Activated CD8-positive, alpha-beta memory T cell treated with anti-CD3 and anti-CD28 coated beads for 1 hour (primary cell): Measurements from ENCODE around the gene CFAP73.
A peak's percentile ranks its signal among the peaks of the same experiment; 100 is the strongest.
"Not testable (repeated sequence)": the region's sequence is repeated elsewhere in the genome, so short reads cannot be mapped to it uniquely, and the experiment has no call there.

Source experiments
- DNase-seq, 2 donors: peaks; one replicate each; pipeline ENCODE4 v3.0.0-alpha.2; 2020; ENCODE audit warnings: low read depth in 1 of 2; ENCODE audit errors: extremely low read depth in 1 of 2

CFAP73 gene

DNA sequence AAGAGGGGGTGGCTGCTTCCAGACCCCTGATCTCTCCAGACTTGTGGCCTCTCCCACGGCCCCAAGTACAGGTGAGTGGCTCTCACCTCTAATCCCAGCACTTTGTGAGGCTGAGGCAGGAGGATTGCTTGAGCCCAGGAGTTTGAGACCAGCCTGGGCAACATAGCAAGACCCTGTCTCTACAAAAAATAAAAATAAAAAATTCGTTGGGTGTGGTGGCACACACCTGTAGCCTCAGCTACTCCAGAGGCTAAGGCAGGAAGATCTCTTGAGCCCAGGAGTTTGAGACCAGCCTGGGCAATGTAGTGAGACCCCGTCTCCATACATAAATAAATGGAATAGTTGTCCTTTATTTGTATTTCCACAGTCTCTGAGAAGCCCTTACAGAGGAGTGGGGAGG is 7.8 kb upstream of the CFAP73 start:
- DNase-seq: not testable (repeated sequence)

DNA sequence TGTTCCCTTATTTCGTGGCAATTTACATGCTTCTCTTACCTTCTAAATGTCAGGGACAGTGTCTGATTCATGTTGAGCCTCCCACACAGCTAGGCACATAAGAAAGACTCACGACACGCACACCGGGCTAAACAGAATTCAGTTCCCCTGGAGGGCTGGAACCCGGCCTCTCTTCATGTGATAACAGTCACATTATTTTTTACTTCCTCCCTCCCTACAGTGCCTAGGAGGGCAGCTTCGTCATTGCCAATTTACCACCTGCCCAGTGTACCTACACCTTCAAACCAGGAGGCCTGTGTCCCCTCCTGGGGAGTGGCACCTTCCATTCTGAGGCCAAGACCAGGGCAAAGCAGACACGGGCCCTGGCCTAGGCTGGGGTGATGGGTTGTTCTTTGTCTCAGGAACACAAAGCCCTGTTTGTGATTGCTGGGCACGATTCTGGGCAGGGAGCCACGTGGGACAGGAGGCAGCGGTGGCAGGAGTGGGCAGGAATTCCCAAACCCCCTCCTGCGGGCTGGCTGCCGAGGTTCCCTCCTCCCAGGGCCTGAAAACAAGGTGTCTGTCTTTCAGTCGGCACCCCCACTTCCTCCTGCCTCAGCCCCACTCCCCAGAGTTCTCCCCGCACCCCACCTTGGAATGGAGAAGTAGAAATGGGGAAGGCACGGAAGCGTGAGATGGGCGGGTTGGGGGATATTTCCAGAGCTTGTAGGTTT is 7.2 kb upstream of the CFAP73 start:
- no peak for DNase-seq

DNA sequence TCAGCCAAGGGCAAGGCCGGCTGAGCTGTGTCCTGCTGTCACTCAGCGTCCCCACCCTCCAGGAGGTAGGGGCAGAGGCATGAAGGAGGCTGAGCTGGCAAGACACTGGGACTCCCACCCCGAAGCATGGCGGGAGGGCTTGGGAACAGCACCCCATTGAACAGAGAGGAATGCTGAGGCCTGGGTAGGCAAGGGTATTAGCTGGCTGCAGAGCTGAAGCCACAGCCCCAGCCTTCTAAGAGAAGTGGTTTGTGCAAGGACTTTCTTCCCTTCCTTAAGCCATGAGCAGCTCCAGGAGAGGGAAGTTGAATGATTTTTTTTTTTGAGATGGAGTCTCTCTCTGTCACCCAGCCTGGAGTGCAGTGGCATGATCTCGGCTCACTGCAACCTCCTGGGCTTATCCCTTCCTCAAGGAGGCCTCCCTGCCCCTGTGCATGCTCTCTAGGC is 6.6 kb upstream of the CFAP73 start:
- DNase-seq: no peak

DNA sequence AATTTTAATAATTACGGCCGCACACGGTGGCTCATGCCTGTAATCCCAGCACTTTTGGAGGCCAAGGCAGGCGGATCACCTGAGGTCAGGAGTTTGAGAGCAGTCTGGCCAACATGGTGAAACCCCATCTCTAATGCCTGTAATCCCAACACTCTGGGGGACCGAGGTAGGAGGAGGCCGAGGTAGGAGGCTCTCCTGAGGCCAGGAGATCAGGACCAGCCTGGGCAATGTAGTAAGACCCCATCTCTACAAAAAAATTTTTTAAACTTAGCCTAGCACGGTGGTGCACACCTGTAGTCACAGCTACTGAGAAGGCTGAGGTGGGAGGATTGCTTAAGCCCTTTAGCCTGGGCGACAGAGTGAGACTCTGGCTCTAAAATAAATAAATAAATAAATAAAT is 5.6 kb upstream of the CFAP73 start:
- DNase-seq: no peak

DNA sequence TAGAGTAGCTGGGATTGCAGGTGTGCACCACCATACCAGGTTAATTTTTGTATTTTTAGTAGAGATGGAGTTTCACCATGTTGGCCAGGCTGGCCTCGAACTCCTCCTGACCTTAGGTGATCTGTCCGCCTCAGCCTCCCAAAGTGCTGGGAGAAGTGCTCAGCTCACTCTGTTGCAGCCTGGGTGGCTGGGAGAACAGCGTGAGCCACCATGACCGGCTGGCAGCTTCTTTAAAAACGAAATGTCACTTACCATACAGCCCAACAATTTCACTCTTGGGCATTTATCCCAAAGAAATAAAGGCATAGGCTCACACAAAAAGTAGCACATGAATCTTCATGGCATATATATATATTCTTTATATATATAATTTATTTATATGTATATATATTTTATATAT is 4.7 kb upstream of the CFAP73 start:
- DNase-seq: no peak

DNA sequence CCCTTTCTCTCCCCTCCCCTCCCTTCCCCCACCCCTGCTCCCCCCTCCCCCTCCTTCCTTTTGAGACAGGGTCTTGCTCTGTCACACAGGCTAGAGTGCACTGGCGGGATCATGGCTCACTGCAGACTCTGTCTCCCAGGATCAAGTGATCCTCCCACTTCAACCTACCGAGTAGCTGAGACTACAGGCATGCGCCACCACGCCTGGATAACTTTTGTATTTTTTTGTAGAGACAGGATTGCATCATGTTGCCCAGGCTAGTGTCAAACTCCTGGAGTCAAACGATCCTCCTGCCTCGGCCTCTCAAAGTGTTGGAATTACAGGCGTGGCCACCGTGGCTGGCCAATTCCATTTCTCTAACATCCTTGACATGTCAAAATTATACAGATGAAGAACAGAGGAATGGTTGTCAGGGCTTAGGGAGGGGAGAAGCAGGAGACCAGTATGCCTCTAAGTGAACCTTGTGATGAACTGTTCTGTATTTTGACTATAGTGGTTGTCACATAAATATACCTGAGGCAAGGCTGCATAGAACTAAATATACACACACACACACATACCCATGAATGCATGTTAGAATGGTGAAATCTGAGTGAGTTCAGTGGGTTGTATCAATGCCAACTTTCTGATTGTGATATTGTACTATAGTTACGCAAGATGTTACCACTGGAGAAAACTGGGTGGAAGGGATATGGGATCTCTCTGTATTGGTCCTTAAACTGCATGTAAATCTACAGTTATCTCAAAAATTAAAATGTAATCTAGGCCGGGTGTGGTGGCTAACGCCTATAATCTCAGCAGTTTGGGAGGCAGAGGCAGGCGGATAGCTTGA is 3.6 kb upstream of the CFAP73 start:
- no peak for DNase-seq

DNA sequence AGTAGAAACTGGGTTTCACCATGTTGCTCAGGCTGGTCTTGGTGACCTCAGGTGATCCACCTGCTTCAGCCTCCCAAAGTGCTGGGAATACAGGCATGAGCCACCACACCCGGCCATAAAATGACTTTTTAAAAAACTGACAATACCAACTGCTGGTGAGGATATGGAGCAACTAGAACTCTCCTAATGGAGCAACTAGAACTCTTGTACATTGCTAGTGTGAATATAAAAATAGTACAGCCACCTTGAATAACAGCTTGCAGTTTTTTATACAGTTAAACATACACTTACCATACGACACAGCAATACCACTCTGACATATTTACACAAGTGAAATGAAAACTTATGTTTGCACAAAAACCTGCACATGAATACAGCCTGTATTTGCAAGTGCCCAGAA is 2.5 kb upstream of the CFAP73 start:
- no peak for DNase-seq

DNA sequence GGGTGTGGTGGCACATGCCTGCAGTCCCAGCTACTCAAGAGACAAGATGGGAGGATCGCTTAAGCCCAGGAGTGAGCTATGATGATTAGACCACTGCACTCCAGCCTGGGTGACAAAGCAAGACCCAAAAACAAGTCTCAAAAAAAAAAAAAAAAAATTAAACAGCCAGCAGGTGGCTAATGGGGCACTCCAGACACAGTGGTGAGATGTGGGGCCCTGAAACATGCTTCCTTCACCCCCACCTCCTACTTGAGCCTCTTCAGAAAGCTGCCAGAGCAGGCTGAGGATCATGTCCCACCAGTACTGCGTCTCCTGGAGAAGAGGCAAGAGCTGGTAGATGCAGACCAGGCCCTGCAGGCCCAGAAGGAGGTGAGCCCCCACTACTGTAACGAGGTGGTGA is 2.1 kb downstream of the CFAP73 start:
- DNase-seq: no peak

DNA sequence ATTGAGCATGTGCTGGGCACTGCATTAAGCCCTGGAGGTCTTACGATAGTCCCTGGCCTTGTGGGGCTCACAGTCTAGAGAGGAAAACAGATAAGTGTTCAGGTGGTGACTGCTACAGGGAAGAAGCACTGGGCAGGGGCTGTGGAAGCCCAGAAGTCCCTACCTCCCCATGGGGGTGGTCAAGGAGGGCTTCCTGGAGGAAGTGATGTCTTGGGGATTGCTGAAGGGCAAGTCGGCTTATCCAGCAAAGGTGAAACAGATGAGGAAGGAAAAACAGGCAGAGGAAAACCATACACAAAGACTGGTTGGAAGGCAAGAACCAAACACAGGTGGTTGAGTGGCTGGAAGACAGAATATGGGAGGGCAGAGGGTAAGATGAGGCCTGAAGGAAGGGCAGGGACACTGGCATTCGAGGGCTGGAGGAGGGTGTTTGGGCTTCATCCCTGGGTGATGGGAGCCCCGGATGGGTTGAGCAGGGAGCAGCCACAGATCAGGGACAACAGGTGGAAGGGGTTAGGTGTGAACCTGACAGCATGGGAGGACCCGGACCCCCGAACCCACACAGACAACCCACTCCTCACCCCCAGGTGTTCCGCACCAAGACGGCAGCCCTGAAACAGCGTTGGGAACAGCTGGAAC is 2.8 kb downstream of the CFAP73 start:
- no peak for DNase-seq

DNA sequence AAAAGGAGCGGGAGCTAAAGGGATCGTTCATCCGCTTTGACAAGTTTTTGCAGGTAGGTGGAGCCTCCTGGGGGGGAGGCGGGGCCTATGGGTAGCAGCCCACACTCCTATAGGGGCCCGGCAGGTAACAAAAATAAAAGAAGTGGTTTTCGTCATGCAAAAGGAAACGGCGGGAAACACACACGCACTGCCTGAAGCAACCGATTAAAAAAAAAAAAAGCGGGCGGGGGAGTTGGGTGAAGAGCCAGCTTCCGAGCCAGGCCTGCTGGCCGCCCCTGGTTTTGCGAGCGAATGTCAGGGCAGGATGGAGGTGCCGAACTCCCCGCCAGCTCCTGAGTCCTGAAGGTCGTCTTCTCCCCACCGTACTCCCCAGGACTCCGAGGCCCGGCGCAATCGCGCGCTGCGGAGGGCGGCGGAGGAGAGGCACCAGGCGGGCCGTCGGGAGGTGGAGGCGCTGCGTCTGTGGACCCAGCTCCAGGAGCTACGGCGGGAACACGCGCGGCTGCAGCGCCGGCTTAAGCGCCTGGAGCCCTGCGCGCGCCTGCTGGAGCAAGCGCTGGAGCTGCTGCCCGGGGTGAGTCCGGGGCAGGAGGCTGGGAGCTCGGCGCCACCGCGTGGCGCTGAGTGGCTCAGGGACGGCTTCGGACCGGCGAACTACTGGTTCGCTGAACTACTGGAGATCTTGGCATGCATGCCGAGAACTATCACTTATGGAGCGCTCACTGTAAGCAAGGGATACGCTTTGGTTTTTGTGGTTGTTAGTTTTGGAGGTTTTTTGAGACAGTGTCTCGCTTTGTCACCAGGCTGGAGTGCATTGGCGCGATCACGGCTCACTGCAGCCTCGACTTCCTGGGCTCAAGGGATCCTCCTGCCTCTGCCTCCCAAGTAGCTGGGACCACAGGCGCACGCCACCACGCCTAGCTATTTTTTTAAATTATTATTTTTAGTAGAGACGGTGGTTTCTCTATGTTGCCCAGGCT is 3.6 kb downstream of the CFAP73 start:
- peak; percentile 5 to 13 for DNase-seq

DNA sequence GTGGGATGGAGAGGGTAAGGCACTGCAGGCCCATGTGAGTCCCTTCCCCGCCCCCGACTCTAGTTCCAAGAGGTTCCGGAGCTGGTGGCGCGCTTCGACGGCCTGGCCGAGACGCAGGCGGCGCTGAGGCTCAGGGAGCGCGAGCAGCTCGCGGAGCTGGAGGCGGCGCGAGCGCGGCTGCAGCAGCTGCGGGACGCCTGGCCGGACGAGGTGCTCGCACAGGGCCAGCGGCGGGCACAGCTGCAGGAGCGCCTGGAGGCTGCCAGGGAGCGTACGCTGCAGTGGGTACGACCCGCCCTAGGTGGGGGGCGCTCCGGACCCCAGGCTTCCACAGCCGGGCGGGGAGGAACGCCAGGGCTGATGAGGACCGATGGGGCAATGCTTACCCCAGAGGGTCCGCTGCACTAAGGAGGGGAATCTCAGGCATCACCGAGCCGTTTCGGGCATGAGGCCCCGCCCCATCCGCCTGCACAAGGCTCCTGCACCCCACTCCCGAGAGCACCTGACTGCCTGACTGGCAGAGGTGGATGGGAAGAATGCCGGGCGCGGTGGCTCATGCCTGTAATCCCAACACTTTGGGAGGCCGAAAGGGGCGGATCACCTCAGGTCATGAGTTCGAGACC is 4.9 kb downstream of the CFAP73 start:
- no peak for DNase-seq

DNA sequence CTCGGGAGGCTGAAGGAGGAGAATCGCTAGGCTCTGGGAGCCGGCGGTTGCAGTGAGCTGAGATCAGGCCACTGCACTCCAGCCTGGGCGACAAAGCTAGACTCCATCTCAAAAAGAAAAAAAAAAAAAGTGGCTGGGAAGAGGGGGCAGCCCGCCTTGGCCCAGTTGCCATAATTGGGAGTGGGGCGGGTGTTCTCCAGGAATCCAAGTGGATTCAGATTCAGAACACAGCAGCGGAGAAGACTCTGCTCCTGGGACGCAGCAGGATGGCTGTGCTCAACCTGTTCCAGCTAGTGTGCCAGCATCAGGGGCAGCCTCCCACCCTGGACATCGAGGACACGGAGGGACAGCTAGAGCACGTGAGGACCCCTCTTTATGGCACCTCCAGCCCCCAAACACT is 5.5 kb downstream of the CFAP73 start:
- DNase-seq: no peak

DNA sequence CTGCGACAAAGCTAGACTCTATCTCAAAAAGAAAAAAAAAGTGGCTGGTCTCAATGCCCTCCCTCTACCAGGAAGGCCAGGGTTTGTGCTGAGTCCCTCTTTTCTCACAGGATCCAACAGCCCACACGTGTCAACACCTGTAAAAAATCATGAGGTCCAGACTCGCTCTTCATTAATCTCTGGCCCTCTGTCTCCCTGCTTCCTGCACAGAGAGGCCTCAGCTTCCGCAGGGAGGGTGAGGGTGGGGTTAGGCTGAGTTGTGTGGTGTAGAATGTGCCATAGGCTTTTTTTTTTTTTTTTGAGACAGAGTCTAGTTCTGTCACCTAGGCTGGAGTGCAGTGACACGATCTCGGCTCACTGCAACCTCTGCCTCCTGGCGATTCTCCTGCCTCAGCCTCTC is 6.1 kb downstream of the CFAP73 start:
- DNase-seq: no peak

DNA sequence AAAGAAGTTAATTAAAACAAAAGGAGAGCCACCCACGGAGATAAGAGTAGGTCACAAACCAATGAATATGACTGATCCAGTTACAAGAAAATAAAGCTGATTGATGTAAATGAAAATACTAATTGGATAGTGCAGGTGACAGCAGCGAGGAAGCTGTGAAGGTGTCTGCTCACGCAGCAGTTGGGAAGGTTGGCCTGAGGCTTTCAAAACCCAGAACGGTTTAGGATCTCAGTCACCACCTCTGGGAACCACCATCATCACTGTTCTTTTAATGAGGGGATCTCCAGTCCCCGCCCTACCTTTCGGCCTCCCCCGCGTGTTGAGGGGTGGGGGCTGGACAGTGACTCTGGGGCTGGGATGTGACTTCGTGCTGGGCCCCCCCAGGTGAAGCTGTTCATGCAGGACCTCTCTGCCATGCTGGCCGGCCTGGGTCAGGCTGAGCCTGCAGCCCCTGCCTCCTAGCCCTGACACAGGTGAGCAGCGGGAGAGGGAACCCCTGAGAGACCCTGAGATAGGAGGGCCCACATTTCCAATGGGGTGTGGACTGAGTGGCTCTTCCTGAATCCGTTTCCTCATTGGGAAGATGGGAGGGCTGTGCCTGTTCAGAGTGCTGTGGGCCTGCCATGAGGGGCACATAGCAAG is 7.8 kb downstream of the CFAP73 start:
- no peak for DNase-seq

DNA sequence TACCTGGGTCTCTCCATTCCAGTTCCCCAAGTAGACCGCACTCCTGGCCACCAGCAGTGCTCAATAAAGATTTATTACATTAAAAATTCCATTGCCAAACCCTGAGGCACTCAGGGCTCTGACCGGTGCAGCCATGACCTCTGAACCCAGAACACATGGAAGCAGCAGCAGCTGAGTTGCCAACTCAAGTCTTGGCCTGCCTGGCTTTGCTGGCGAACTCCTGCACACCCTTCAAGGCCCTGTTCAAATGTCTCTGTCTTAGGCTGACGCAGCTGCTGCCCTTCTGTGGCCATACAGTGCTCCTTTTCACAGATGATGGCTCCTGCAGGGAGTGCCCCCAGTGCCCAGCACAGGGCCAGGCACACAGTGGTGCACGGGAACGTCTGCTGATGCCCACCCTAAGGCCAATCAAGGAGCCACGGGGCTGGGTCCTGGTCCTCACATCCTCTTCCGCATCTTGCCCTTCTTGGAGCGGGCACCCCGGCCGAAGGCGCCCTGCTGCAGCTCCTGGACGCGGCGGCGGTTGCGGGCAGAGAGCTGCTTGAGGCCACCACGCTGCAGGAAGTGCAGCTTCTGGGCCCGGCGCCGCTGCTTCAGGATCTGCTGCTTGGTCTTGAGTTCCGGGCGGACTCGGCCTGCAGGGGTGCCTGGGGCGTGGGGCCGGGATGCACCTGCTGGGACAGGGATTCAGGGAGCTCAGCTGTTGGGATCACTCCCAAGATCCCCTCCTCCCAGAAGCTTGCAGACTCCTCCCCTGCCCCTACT is 9.1 kb downstream of the CFAP73 start:
- no peak for DNase-seq

DNA sequence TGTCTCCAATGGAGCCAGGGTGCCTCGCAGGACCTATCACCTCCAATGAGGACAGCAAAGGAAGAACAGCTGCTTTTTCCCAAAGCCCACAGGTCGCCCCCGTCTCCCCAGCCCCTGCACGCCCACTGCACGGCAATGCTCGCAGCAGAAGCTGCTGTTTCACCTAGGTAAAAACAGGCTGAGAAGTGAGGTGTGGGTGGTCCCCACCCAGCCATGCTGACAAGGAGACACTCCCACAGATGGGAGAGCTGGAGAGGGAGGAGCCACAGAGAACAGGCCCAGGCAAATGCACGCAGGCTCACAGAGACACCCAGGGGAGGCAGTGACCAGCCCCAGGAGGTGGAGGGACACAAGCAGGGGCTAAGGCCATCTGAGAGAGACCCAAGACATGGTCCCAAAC is 10.4 kb downstream of the CFAP73 start:
- DNase-seq: no peak

DNA sequence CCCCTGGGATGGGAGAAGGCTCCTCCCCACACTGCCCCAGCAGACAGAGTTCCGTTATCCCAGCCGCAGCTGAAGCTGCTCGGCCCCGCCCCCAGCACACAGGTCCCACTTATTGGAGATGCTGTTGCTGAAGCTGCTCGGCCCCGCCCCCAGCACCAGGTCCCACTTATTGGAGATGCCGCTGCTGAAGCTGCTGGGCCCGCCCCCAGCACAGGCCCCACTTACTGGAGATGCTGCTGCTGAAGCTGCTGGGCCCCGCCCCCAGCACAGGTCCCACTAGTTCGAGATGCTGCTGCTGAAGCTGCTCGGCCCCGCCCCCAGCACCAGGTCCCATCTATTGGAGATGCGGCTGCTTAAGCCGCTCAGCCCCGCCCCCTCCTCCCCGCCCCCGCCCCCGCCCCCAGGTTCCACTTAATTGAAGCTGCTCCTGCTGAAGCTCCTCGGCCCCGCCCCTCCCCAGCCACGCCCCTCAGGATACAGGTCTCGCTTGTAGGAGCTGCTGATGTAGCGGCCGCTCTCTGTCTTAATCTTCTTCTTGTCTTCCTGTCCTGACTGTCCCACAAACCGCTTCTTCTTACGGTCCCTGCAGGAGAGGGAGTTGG is 12.0 kb downstream of the CFAP73 start:
- no peak for DNase-seq

DNA sequence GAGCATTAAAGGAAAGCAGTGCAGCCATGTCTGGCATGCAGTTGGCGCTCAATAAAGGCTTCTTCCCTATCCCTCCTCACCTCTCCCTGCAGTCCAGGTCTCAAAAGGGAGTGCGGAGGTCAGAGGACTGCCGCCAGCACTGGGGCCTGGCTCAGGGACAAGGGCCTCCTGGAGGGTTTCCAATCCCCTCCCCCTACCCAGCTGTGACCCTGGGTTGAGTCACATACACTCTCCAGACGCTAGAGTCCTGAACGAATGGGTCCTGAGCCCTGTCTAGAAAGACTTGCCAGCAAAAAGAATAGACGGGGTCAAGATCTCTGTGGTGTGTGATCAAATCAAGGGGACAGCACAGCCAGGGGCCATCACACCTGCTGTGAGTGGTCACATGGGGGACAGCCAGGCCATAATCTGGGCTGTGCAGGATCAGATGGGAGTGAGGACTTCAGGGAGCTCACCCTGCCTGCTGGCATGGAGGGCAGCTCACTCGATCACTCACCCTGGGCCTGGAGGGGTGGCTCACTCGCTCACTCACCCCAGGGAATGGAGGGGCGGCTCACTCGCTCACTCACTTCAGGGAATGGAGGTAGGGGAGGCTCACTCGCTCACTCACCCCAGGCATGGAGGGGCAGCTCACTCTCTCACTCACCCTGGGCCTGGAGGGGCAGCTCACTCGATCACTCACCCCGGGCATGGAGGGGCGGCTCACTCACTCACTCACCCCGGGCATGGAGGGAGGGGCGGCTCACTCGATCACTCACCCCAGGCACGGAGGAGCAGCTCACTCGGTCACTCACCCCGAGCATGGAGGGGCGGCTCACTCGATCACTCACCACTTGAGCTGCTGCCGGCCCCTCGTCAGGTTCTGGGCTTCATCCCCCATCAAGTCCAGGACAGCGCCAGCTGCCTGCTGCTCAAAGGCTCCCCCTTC is 12.8 kb downstream of the CFAP73 start:
- no peak for DNase-seq
